Germinal center (tissue), 1 donor: ENCODE results near the gene SPEM1.

ENCODE experiments used
- DNase-seq: peaks from one replicate; pipeline ENCODE4 v3.0.0; 2012; ENCODE audit warnings: mixed read lengths, low spot score

Gene SPEM1

GRCh38 chr17:7440113-7440833, 20.1 kb downstream of the SPEM1 start:
- peak; percentile 24 for DNase-seq

GRCh38 chr17:7440834-7441195, 20.7 kb downstream of the SPEM1 start:
- DNase-seq: no peak

- no peak for DNase-seq
These were observed 21.1 kb downstream of the SPEM1 start for GRCh38 chr17:7441266-7441665.

GRCh38 chr17:7442142-7442541, 22.0 kb downstream of the SPEM1 start:
- DNase-seq: no peak

GRCh38 chr17:7443499-7444485, 23.7 kb downstream of the SPEM1 start:
- no peak for DNase-seq

- DNase-seq: peak; percentile 37
These were observed 24.8 kb downstream of the SPEM1 start, which contains the start of gene CHRNB1 for GRCh38 chr17:7444682-7445618. CHRNB1 (plus strand) TSS chr17:7445061; CDS start chr17:7445128, 67 bp downstream.

GRCh38 chr17:7445619-7445968, 25.5 kb downstream of the SPEM1 start:
- peak; percentile 36 for DNase-seq

DNA sequence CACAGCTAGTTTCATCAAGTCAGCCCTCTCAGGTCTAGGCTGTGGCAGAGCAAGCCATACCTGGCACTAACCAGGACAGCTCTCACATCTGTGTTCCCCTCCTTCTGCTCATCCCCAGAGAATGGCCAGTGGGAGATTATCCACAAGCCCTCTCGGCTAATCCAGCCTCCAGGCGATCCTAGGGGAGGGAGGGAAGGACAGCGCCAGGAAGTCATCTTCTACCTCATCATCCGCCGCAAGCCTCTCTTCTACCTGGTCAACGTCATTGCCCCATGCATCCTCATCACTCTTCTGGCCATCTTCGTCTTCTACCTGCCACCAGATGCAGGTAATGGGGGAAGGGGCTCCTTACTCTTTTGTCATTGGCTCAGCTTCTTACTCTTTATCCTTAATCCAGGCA, 28.3 kb downstream of the SPEM1 start:
- DNase-seq: no peak

DNA sequence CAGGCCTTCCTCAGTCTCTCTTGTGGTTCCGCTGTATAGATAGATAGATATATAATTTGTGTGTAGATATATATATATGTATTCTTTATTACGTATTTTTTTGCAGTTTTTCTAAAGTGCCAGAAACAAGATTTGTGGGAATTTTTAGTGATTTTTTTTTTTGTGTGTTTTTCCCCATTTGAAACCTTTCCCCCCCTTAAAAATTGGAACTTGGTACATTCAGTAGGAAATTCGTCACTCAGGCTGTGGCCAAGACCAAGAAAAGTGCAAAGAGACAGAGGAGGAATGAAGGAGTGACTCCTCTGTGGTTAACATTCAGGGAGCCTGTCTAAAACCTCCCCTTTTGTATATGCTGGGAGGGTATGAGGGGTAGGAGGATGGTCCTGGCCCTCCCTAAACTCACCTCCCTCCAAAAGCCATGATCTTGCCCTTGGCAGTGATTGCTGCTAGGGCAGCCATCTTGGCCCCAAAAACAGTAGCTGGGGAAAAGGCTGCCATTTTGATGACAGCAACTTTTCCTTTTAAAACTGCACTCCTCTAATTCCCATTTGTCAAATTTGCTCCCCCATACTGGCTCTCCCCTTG, 39.9 kb downstream of the SPEM1 start:
- no peak for DNase-seq

DNA sequence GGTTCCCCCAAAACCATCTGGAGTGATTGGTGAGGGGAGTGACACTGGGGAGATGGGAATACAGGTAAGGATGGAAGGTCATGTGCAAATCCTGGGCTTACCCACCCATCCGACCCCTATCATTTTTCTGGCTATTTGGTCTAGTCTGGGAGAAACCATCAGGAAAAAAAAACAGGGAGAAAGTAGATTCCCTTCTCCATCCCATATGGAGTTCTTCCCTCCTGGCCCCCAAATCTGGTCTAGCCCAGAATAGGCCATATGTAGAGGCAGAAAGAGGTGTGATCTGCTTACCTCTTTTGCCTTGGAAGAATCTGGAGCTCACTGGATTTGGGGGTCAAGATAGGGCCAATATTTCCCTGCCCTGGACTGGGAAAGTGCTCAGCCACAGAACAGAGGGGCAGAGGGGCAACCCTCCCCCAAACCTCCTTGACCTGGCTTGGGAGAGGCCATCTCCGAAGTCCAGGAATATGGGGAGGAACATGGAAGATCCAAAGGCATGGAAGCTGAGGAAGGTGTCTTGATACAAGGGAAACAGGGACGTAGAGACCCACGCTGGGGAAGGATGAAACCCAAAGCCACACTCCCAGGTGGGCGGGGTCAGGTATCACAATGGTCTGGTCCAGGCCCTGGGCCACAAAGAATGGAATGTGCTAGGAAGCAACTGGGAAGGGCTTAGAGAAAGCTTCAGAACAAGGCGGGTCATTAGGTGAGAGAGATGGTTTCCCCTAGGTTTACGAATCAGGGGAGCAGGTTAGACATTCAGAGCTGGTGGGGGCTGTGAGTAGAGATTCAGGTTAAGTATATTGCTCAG, 40.9 kb downstream of the SPEM1 start:
- no peak for DNase-seq

GRCh38 chr17:7462474-7463371, 42.6 kb downstream of the SPEM1 start:
- no peak for DNase-seq

DNA sequence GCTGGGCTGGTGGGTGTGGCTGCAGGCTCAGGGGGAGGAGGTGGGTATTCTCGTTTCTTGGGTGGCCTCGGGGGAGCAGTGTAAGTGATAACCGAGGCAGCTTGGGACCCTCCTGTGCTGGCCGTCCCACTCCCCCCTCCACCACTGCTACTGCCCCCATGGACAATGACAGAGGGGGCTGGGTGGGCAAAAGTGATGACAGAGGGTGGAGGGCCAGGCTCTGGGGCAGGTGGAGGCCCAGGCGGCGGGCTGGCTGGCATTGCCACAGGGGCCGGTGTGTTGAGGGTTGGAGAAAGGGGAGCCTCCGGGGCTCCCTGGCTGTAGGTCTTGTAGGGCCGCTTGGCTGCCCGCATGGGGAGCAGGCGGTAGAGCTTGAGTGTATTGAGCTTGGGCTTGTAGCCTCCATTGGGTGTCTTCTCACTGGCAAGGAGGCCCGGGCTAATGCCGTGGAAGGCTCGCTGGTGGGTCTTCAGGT, 43.3 kb downstream of the SPEM1 start:
- DNase-seq: no peak

DNA sequence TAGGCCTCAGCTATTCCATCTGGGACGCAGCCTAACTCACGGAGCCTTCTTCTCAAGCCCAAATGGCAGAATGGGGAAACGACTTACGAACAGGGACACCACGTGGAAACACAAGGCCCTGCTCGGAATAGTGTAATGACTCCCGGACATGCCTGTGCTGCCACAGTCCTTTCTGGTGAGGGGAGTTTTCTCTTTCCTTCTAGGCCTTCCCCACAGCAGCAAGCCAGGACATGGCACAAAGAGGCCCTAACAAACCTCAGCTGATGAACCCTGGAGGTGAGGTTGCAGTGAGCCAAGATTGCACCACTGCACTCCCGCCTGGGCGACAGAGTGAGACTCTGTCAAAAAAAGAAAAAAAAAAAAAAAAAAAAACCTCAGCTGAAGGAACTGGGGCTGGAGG, 44.0 kb downstream of the SPEM1 start:
- DNase-seq: no peak

- no peak for DNase-seq
These were observed 45.6 kb downstream of the SPEM1 start for GRCh38 chr17:7465597-7466275.

- no peak for DNase-seq
These were observed 46.2 kb downstream of the SPEM1 start for GRCh38 chr17:7466318-7466638.

- no peak for DNase-seq
These were observed 46.7 kb downstream of the SPEM1 start for GRCh38 chr17:7466639-7467341.

DNA sequence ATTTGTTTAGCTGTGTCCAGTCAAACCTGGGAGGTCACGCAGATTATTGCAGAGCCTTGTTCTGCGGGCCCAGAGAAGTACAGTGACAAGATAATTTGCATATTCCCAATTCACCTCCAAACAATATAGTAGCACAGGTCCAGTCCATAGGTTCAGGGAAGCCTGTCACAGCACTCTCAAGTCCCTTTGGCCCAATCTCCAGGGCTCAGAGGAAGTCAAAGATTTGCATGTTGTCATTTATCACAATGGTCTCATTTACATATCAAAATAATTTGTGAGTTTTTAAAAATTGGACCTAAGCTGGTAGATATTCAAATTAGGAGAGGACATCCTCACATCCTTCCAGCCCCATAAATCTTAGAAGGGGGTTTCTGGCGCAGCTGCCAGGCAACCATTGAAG, 47.4 kb downstream of the SPEM1 start:
- no peak for DNase-seq

GRCh38 chr17:7468290-7468689, 48.2 kb downstream of the SPEM1 start:
- DNase-seq: no peak
